Body of pancreas (tissue), 4 donors: Measurements from ENCODE around the gene MSI2.

ENCODE experiments used
- CTCF ChIP-seq, 7 experiments: fragments of 450-650 bp in 4 of 7; fragments of 200-600 bp in 3 of 7; sonication (generic) in 3 of 7; IDR thresholded peaks; one replicate each; pipeline ENCODE4 v1.5.1; 2016 to 2019; ENCODE audit warnings: antibody characterized with exemption in 7 of 7
- POLR2A ChIP-seq, 3 donors: fragments of 450-650 bp; IDR thresholded peaks; one replicate each; pipeline ENCODE4 v1.6.1; 2016; ENCODE audit warnings: antibody characterized with exemption in 3 of 3, mild to moderate bottlenecking in 2 of 3

GRCh38 chr17:57528058-57528451 lies 271.7 kb downstream of the MSI2 start:
- TF ChIP-seq POLR2A (IDR thresholded peaks at IDR 0.05) (no peak), CTCF (IDR thresholded peaks at IDR 0.05) (no peak)
